Measurements from ENCODE around the gene HIGD1C. TPM values are rescaled to one million over a fixed set of nuclear protein-coding genes. Genes with fewer than 3 reads are reported as not detected.
"Not testable (repeated sequence)": the region's sequence is repeated elsewhere in the genome, so short reads cannot be mapped to it uniquely, and the experiment has no call there.

HIGD1C gene
- total and polyA plus RNA-seq, 12 donors = not detected

DNA sequence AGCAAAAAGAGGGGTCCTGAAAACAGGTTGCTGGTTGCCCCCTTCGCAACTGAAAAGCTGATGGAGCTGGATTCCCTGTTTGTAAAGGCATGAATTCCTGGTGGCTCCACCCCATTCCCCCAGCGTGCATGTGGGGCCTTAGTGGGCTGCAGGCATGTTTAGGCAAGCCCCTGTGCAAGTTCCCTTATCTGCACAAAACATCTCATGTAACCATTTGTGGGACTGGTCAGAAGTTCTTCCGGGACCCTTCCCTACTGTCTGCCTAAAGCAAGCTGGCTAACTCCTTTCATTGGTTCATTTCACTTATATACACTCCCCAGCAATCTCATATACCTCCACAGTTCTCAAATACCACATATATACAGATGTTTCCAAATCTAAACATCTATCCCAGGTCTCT is 24.0 kb upstream of the HIGD1C start:
- H3K27me3 ChIP-seq = no peaks in the 10 kb centered on the region
- peaks cover 27 to 48% of the 10 kb centered on the region in 2 donors for H3K4me1 ChIP-seq (replicated peaks in 1 of 2)
- intact Hi-C loops (cut with DNase I) = loop anchor here in 1 of 2 donors (5.0 kb wide), 1 partner anchor 54 kb away; no protein-coding TSS in a partner anchor
- 63 to 69% (median 67%) methylated on average over 3 of the region's 3 CpGs for WGBS, 4 donors
- no peaks in the 10 kb centered on the region for H3K9me3 ChIP-seq (replicated peaks in 1 of 3)
- no peak for TF ChIP-seq POLR2A (IDR thresholded peaks at IDR 0.05)
- TF ChIP-seq, protein P1, sequence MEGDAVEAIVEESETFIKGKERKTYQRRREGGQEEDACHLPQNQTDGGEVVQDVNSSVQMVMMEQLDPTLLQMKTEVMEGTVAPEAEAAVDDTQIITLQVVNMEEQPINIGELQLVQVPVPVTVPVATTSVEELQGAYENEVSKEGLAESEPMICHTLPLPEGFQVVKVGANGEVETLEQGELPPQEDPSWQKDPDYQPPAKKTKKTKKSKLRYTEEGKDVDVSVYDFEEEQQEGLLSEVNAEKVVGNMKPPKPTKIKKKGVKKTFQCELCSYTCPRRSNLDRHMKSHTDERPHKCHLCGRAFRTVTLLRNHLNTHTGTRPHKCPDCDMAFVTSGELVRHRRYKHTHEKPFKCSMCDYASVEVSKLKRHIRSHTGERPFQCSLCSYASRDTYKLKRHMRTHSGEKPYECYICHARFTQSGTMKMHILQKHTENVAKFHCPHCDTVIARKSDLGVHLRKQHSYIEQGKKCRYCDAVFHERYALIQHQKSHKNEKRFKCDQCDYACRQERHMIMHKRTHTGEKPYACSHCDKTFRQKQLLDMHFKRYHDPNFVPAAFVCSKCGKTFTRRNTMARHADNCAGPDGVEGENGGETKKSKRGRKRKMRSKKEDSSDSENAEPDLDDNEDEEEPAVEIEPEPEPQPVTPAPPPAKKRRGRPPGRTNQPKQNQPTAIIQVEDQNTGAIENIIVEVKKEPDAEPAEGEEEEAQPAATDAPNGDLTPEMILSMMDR (IDR thresholded peaks at IDR 0.05) = no peak
- peak overlapping the region in 2 of 4 donors; percentile 70 to 91 for H3K4me3 ChIP-seq
- H3K27ac ChIP-seq = peak overlapping the region in 1 of 5 donors; percentile 88
- H3K36me3 ChIP-seq (replicated peaks in 1 of 2) = peaks cover 0 to 18% of the 10 kb centered on the region in 2 donors
- no peak for DNase-seq

DNA sequence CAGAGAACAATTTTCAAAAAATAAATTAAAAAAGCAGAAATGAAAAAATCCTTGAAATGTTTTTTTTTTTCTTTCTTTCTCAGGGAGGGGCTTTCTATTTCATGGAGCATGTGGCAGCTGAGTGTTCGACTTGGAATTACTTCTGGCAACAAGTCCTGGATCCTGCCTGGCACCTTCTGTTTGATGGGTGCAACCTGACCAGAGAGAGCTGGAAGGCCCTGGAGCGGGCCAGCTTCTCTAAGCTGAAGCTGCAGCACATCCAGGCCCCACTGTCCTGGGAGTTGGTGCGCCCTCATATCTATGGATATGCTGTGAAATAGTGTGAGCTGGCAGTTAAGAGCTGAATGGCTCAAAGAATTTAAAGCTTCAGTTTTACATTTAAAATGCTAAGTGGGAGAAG is 22.5 kb upstream of the HIGD1C start:
- peak overlapping the region in 1 of 5 donors; percentile 8 for H3K27ac ChIP-seq
- peaks cover 33 to 55% of the 10 kb centered on the region in 2 donors for H3K4me1 ChIP-seq (replicated peaks in 1 of 2)
- no peaks in the 10 kb centered on the region for H3K9me3 ChIP-seq (replicated peaks in 1 of 3)
- intact Hi-C loops (cut with DNase I) = loop anchor here in 1 of 2 donors (5.0 kb wide), 1 partner anchor 52 kb away; no protein-coding TSS in a partner anchor
- no peaks in the 10 kb centered on the region for H3K27me3 ChIP-seq
- DNase-seq = no peak
- peak overlapping the region in 1 of 4 donors; percentile 91 for H3K4me3 ChIP-seq
- 77 to 89% (median 85%) methylated on average over 3 of the region's 3 CpGs for WGBS, 4 donors
- TF ChIP-seq, protein P1 (IDR thresholded peaks at IDR 0.05) = no peak
- no peak for TF ChIP-seq POLR2A (IDR thresholded peaks at IDR 0.05)
- peaks cover 0 to 18% of the 10 kb centered on the region in 2 donors for H3K36me3 ChIP-seq (replicated peaks in 1 of 2)

DNA sequence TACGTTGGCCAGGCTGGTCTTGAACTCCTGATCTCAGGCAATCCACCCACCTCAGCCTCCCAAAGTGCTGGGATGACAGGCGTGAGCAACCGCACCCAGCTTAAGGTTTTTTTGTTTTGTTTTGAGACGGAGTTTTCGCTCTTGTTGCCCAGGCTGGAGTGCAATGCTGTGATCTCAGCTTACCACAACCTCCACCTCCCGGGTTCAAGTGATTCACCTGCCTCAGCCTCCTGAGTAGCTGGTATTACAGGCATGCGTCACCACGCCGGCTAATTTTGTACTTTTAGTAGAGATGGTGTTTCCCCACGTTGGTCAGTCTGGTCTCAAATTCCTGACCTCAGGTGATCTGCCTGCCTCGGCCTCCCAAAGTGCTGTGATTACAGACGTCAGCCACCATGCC is 21.9 kb upstream of the HIGD1C start:
- H3K27me3 ChIP-seq; DNase-seq; H3K4me3 ChIP-seq; H3K9me3 ChIP-seq (replicated peaks in 1 of 3); intact Hi-C loops (cut with DNase I); H3K27ac ChIP-seq: not testable (repeated sequence)
- 92 to 95% (median 94%) methylated on average over 12 of the region's 12 CpGs for WGBS, 4 donors
- Histone ChIP-seq H3K4me1 (replicated peaks in 1 of 2) (peaks cover 33 to 61% of the 10 kb centered on the region in 2 donors), H3K36me3 (replicated peaks in 1 of 2) (peaks cover 0 to 18% of the 10 kb centered on the region in 2 donors)

DNA sequence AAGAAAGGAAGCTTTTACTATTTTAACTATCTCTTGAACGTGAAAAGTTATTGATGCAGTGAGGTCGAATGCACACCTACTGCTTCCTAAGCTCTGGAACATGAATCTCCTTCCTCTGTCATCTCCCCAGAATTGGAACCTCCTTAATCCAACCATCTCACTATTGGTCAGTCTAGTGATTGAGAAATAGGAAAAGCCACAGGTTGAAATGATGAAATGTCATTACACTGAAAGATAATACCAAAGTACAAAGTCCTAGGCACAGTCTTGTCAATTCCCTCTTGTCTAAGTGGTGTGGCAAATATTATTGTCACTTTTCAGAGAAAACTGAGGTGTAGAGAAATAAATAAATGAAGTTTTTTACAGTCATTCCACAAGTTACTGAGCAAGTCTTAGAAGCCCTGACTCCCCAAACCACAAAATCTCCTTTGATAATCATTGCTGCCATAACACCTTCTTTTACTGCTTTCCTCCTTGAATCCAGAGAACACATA is 19.5 kb upstream of the HIGD1C start:
- Histone ChIP-seq H3K9me3 (replicated peaks in 1 of 3) (no peaks in the 10 kb centered on the region), H3K27me3 (no peaks in the 10 kb centered on the region), H3K4me3 (no peak overlapping the region), H3K36me3 (replicated peaks in 1 of 2) (peaks cover 0 to 18% of the 10 kb centered on the region in 2 donors), H3K27ac (peak overlapping the region in 1 of 5 donors; percentile 17), H3K4me1 (replicated peaks in 1 of 2) (peaks cover 30 to 64% of the 10 kb centered on the region in 2 donors)
- intact Hi-C loops (cut with DNase I) = no loop called here
- 55 to 77% (median 69%) methylated on average over 2 of the region's 2 CpGs for WGBS, 4 donors
- no peak for DNase-seq
- TF ChIP-seq POLR2A (IDR thresholded peaks at IDR 0.05) = no peak

DNA sequence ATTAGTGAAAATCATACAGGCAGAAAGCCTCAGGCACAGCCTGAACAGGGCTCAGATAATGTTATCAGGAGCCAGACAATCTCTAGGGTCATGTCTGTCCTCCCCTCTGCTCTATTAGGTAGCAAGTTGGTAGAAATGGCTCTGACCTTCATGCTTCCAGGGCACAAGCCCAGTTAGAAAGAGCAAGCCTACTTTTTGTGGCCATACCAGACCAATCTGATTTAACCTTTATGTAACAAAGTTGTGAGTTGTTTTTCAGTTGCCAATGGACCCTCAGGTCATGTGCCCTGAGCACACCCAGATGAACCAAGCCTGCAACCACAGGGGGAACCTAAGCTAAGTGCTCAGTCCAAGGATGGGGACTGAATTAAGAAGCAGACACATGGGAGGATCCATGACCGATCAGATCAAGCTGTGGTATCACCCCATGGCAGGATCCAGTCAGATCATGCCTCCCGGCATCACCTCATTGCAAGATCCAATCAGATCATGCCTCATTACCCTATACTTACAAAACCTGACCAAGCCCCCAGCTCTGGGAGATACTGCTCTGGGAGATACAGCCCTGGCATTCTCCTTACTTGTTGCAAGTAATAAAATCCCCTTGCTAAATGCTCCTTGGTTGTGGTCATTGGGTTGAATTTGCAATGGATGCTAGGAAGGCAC is 18.8 kb upstream of the HIGD1C start:
- H3K9me3 ChIP-seq (replicated peaks in 1 of 3) = no peaks in the 10 kb centered on the region
- peaks cover 23 to 56% of the 10 kb centered on the region in 2 donors for H3K4me1 ChIP-seq (replicated peaks in 1 of 2)
- intact Hi-C loops (cut with DNase I) = no loop called here
- TF ChIP-seq, protein P1 (IDR thresholded peaks at IDR 0.05) = no peak
- no peak for TF ChIP-seq POLR2A (IDR thresholded peaks at IDR 0.05)
- peaks cover 0 to 18% of the 10 kb centered on the region in 2 donors for H3K36me3 ChIP-seq (replicated peaks in 1 of 2)
- no peak overlapping the region for H3K4me3 ChIP-seq
- WGBS, 4 donors = 86 to 96% (median 95%) methylated on average over 1 to 2 of the region's 2 CpGs
- H3K27ac ChIP-seq = peak overlapping the region in 3 of 5 donors; percentile 17 to 73 (median 58)
- H3K27me3 ChIP-seq = no peaks in the 10 kb centered on the region
- no peak for DNase-seq

Data from adrenal gland (tissue), 12 donors.